Activated CD8-positive, alpha-beta memory T cell treated with anti-CD3 and anti-CD28 coated beads for 48 hours (primary cell): Measurements from ENCODE around the gene BET1.

Experiments used
- DNase-seq, 3 experiments: peaks; one replicate each; pipeline ENCODE4 v3.0.0-alpha.2; 2020; ENCODE audit warnings: low read depth in 2 of 3, low spot score in 2 of 3

Gene BET1

DNA sequence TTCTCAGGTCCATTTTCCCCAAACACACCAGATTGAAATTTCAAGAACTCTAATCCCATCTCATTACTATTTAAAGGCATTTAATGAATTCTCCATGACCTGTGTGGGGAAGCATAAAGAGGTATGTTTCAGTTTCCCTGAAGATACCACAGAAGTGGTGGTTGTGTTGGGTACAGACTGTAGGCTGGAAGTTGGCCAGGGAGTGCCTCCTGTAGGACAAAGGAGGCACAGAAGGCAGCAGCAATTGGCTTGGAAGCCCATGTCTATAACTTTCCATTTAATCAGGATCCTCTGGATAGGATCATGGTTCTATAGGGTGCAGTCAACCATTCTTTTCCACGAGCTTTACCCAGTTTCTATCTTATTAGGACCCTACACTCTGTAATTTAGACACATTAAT, 8.6 kb upstream of the BET1 start:
- no peak for DNase-seq

DNA sequence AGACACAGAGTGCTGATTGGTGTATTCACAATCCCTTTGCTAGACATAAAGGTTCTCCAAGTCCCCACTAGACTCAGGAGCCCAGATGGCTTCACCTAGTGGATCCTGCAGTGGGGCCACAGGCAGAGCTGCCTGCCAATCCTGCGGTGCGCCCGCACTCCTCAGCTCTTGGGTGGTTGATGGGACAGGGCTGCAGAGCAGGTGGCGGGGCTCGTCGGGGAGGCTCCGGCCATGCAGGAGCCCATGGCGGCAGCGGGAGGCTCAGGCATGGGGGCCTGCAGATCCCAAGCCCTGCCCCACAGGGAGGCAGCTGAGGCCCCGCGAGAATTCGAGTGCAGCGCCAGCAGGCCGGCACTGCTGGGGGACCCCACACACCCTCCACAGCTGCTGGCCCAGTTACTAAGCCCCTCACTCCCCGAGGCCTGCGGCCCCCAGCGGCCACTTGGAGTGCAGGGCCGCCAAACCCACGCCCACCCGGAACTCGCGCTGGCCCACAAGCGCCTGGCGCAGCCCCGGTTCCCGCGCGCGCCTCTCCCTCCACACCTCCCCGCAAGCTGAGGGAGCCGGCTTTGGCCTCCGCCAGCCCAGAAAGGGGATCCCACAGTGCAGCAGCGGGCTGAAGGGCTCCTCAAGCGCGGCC, 7.7 kb upstream of the BET1 start:
- no peak for DNase-seq

DNA sequence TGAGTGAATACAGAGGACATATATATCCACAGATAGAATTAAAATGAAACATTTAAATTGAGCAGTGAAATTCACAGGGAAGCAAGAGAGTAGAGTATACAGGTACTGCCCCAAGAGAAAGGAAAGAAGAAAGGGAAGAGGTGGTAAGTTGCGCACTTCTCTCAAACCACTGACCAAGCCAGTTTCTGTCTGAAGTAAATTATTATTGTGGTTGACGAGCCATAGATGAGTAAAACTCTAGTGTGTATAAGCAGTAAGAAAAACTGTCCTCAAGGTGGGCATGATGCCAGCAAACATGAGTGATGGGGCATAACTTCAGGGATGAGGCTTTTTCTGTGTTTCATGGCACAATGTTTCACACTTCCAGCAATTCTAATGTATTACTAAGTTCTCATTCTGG, 4.4 kb upstream of the BET1 start:
- DNase-seq, result no peak

DNA sequence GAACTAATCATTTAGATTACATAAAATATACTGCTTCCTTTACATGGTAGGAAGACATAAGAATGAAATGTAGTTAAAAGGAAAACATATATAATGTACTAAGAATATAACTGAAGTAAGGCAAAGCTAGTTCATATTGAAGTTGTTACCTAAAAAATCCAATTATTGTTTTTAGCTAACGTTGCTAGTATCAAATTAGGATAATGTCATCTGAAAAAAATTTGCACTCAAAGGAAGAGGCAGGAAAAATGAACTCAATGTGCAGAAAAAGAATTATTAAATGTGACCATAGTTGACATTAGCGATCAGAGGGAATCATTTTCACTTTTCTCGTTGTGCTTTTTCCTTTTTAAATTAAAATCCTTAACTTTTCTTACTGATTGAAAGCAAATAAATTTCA, 1.6 kb upstream of the BET1 start:
- DNase-seq, result no peak

DNA sequence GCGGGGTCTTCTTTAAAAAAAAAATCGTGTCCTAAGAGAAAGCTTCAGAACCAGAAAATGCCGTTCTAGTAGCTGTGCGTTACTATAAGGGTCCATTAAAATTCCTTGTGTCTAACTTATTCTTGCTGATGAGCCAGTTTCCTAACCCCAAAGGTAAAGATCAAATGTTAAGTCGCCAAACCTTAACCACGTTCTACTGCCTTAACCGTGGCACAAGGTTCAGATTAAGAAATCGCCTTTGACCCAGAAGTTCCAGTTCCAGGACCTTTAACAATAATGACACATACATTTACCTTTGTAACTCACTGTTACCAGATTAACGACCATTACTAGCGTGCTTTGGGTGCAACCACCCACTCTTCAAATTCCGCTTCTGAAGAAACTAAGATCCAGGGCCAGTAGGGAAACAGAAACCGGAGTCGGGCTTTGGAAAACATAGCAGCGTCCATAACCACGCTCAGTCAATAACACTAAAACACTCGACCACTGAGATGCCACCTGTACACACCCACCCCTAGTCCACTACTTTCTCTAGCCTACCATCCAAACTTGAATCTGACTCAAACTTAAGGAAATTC, 620 bp downstream of the BET1 start:
- no peak for DNase-seq

DNA sequence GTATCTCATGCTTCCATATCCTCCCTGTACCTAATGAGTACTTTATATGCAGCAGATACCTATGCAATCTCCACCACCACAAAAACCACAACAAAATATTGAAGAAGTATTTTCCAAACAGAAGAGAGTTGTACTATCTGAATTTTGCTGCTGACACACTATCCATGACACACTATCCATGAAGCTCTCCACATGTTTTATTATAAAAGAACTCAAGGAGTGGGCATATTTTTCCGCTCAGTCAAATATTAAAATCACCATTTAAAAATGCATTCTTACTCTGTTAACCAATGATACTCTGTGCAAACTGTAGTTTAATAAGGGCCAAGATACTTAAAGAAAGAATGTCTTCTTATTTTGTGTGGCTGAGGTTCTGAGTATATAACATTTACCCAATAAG, 2.8 kb downstream of the BET1 start:
- DNase-seq, result no peak

DNA sequence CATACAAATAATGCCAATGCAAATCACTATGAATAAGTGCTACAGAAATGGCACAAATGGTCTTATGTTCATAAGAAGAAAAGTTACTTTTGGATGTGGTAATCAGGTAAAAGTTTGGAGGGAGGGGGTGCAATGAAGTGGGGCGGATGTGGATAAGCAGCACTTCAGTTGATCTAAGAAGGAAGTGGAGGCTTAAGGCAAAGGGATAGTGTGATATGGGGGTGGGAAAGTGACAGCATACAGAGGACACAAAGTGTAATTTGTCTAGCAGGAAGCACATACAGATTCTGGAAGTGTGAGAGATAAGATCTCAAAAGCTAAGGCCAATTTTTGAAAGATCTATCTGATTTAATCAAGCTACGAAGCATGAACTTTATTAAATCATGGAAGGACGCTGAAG, 6.3 kb downstream of the BET1 start:
- no peak for DNase-seq

DNA sequence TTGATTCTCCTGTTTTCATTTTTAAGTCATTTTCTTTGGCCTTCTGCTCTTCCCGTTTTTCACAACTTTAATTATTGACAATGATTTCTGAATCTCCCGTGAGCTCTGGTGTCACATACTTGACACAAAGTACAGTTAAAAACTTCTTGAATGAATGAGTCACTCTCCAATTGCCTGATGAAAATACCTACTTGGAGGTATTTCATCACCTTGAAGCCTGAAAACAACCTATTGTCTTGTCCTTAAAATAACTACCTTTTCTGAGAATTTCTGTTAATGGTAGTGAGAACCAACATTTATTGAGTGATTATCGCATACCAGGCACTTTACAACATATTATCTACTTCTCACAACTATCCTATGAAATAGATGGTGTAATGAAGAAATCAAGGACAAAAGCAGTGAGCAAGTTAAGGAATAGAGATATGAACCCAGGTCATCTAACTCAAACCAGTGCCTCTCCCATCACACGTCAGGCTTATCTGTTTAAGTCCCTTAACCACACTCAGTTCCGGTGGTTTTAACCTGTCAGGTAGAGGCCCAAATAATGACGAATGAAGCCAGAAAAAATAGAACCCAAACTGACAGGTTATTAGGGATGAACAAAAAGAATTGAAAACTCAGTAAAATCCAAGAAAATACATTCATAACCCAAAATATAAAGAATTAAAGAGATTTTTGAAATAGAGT, 11.6 kb downstream of the BET1 start:
- DNase-seq, result no peak

DNA sequence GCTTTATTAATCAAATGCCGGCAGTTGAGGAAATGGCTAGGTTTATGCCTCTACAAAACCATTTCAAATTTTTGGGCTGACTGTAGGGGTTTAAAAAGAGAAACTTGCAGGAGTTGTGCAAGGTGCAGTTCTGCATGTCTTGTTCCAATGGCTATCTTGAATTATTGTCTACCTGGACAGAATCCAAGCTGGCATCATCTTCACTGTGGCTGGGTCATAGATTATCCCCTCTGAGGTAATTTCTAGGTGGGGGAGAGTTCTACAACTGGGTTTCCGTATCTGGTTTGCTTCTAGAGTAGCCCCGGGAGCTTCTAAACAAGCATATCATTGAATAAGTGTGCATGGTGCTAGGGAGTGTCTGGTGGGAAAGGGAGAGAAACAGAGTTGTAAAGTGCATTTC, 16.9 kb downstream of the BET1 start:
- no peak for DNase-seq

DNA sequence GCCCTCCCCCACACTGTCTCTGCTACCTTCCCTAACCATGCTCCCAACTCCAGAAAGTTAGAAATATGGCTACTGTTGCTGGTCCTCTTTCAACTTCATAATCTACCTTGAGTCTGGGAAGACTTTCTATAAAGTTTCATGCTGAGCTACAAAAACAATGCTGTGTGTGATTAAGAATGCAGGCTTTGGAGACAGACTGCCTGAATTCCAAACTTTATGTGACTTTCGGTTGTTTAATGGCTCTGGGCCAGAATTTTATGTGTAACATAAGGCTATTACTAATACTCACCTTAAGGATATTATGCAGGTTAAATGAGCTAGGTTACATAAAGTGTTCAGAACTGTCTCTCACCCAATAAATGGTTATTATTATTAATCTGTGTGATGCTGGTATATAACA, 19.1 kb downstream of the BET1 start:
- no peak for DNase-seq

DNA sequence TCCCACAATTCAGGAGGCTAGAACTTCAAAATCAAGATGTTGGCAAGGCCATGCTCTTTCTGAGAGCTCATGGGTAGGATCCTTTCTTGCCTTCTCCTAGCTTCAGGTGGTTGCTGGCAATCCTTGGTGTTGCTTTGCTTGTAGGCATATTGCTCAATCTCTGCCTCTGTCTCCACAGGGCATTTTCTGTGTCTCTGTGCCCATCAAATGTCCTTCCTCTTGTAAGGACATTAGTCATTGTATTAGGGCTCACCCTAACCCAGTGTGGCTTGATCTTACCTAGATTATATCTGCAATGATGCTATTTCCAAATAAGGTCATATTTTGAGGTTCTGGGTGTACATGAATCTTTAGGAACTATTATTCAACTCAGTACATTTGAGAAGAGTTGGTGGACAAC, 20.1 kb downstream of the BET1 start:
- no peak for DNase-seq

DNA sequence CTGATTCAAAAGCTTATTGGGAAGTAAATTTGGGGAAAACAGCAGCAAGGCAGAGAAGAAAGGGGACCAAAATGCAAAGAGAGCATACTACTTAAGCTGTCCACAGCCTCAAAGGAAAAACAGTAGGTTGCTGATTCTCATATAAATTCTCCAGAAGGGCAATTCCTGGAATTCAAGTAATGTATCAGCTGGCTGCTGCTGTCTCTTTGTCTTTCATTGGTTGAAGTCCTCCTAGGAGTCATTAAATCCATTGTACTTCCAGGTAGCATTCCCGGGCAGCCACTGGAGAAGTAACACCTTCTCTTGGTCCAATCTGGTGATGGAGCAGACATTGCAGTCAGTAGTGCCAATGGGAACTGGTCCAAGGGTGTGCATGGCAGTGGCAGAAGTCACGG, 22.7 kb downstream of the BET1 start:
- no peak for DNase-seq

DNA sequence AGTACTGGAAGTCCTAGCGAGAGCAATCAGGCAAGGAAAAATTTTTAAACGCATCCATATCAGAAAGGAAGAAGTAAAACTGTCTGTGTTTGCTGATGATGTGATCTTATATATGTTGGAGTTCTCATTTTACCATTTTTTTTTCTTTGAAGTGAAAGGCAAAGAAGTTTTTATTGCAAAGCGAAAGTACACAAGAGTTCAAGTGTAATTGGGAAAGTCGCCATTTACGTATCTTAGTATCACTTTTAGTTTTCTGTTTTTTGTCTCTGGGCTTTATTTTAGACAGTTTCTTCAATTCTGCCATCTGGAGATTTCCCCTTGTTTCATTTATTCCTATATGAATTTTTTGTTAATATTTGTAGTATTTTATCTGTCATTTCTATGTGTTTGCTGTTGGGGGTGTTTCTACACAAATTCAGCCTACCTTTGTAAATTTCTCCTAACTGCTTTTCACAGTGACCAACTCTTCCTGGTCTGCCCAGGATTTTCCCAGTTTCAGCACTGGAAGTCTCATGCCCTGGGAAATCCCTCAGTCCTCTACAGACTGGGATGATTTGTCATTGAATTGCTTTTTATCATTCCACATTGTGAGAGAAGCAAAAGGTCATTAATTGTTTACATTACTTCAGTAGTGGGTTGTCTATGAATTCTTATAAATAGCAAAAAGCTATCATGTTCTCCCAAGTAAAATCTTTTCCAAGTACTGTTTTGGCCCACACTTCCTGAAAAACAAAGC, 23.2 kb downstream of the BET1 start:
- DNase-seq, result no peak

DNA sequence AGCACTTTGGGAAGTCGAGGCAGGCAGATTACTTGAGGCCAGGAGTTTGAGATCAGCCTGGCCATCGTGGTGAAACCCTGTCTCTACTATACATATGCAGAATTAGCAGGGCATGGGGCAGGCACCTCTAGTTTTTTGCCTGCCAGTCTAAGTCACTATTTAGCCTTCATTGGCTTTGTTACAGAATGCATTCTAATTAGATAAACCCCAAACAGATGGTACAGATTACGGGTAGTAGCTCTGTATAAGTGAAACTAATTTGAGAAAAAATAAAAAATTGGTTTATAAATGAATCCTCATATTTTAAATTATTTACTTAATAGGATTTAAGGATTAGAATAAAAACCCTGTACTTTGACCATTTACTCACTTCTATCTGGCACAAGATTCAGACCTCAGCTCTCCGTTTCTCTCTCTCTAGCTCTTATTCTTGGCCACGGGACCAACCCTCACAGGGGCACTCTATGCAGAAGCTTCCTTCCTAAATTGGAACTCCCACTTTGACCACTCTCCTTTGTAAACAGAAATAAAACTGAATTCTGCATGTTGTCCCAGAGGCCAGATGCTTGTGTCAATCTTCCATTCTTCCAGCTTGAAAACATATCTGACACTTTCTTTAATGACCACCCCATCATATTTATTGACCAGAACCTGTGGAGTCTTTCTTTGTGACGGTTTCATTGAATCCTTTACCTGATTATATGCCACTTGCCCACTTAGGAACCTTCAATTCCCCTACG, 26.8 kb downstream of the BET1 start:
- DNase-seq, result no peak

DNA sequence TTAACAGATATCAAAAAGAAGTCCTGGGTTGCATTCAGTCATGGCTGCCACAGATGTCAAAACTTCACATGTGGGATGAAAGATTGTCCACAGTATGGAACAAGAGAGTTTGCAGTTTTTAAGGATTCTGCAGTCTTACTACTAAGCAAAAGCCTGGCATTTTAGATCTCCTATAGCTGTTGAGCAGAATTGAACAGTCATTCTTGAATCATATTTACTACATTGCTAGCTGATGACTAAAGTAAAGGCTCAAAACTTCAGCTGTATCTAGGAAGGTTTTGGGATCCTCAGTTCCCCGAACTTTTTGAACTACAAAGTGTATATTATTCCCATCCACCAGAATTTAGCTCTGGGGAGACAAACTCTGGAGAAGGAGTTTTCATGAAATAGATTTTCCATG, 31.0 kb downstream of the BET1 start:
- DNase-seq, result no peak

DNA sequence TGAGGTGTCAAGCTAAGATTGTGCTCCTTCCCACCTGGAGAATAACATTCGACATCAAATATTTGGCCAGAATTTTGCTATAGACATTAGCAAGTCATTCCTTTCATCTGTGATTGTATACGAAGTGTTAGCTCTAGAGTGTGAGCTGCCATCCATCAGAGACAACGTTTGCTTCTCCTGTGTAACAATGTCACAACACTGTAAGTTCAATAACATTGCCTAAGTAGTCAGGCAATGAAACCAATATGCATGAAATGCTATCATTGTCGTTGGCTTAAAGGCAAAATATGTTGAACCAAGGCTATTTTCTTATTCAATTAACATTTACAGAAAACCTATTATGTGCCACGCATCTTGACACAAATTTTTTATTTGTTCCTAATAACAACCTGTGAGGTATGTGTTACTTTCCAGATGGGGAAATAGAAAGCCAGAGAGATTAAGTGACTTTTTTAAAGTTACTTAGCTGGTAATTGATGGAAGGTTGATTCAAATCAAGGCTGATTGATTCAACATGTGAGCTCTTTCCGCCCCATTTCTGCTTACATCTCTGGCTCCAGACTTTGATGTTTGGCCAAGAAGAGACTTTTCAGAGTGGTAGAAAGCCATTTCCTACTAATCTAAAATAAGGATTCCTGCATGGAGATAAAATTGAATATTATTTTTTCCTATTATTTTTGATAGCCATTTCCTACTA, 32.0 kb downstream of the BET1 start:
- DNase-seq, result no peak

DNA sequence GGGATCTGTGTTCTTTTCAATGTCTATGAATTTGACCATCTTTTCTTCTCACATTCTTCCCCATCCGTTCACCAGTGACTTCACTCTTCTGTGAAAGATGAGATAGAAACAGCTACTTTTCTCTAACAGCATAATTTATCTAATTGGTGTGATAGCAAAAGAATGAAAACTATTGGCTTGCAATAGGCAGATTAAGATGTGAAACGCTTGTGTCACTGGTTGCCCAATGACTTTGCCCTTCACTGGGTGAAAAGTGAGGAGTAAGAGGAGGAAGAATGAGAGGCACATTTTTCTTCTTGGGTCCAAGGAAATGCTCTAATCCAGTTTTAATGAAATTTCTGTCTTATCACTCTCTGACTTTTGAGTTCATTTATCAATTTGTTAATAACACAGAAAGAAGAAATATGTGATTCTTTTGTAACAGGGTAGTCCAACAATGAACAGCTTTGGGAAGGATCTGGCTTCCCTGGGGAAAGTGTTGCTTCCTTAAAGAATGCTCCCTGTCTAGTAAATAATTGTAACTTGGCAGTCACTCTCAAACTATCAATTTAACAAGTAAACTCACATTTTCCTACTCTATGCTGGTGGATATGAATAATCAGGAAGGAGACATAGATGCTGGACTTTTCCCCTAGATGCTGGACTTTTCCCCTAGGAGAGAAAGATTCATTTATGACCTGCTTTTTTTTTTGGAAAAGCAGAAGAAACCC, 35.1 kb downstream of the BET1 start:
- DNase-seq, result no peak

DNA sequence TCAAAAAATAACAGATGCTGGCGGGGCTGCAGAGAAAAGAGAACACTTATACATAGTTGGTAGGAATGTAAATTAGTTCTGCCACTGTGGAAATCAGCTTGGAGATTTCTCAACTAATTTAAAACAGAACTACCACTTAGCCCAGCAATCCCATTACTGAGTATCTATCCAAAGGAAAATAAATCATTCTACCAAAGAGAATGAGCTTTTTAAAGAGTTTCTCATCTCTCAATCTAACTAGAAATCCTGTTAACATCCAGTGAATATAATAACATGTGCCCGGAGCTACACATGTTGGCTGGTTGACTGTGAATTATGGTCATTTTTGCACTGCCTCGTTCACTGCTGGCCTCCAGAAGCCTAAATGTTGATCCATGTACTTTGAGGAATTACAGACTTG, 39.3 kb downstream of the BET1 start:
- no peak for DNase-seq

DNA sequence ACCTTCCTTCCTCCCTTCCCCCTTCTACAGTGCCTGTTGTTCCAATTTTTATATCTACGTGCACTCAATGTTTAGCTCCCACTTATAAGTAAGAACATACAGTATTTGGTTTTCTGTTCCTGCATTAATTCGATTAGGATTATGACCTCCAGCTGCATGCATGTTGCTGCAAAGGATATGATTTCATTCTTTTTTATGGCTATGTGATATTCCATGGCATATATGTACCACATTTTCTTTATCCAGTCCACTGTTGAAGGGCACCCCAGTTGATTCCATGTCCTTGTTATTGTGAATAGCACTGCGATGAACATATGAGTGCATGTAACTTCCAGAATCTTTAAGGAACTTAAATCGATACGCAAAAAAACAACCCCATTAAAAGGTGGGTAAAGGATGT, 39.9 kb downstream of the BET1 start:
- no peak for DNase-seq

DNA sequence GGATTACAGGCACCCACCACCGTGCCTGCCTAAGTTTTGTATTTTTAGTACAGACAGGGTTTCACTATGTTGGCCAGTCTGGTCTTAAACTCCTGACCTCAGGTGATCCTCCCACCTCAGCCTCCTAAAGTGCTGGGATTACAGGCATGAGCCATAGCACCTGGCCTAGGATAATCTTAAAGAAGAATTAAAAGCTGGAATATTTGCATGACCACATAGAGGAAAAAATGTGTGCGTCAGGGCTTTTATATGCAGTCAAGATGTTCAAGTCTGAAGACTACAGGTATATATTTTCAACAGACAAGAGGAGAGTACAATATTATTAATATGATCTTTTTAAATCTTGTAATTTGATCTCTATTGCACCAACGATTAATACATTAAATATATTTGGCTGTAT, 43.2 kb downstream of the BET1 start:
- no peak for DNase-seq
